Activated naive CD4-positive, alpha-beta T cell treated with anti-CD3 and anti-CD28 coated beads for 36 hours (primary cell): ENCODE data around the gene RPA1. TPM values are rescaled to one million over a fixed set of nuclear protein-coding genes. Genes with fewer than 3 reads are reported as not detected.

Experiments used
- CTCF ChIA-PET: fragments of 350-600 bp; sonication (Branson Sonifier 250); formaldehyde crosslinking; loops from one replicate; lab custom pipeline; 2021; ENCODE audit warnings: antibody characterized with exemption; lab: Charles Lee
- DNase-seq: peaks from one replicate; pipeline ENCODE4 v3.0.0-alpha.2; 2020
- H3K27ac Mint-ChIP-seq: one replicate; pipeline ENCODE4 v1.8.0; 2021; ENCODE audit warnings: mild to moderate bottlenecking, mixed read lengths
- H3K27me3 Mint-ChIP-seq: one replicate; pipeline ENCODE4 v1.8.0; 2021; ENCODE audit warnings: low read depth, mixed read lengths
- H3K36me3 Mint-ChIP-seq: one replicate; pipeline ENCODE4 v1.8.0; 2021; ENCODE audit warnings: low read depth, mixed read lengths
- H3K4me1 Mint-ChIP-seq: one replicate; pipeline ENCODE4 v1.8.0; 2021; ENCODE audit warnings: low read depth, mixed read lengths
- H3K4me3 Mint-ChIP-seq: one replicate; pipeline ENCODE4 v1.8.0; 2021; ENCODE audit warnings: mild to moderate bottlenecking, moderate library complexity, mixed read lengths
- H3K9me3 Mint-ChIP-seq: one replicate; pipeline ENCODE4 v1.8.0; 2021; ENCODE audit warnings: mixed read lengths
- intact Hi-C: fragments of 100-400 bp; cut with micrococcal nuclease; formaldehyde crosslinking; loops from one replicate; pipeline ENCODE4 v1.15.1; 2023
- total RNA-seq, 2 experiments: library from RNA; stranded (reverse); gene quantifications; one replicate each; pipeline ENCODE4 v1.2.3, GENCODE V29; 2021

The RPA1 gene
- total RNA-seq, 2 experiments from 2014 or later = 177 to 188 TPM

GRCh38 chr17:1916963-1917715 lies 87.3 kb downstream of the RPA1 start:
- intact Hi-C loops = no loop called here
- Mint-ChIP-seq H3K4me1 (no peaks in the 10 kb centered on the region), H3K27me3 (peaks cover 5% of the 10 kb centered on the region), H3K4me3 (no peak overlapping the region), H3K27ac (no peak overlapping the region), H3K9me3 (no peaks in the 10 kb centered on the region), H3K36me3 (no peaks in the 10 kb centered on the region)
- DNase-seq = no peak
- CTCF ChIA-PET = interaction anchor here (0.6 kb wide), 1 partner anchor 834 kb away, joined by 3 read pairs; no protein-coding TSS in a partner anchor

- intact Hi-C loops = no loop called here
- Mint-ChIP-seq H3K27me3 (peaks cover 2% of the 10 kb centered on the region), H3K4me3 (no peak overlapping the region)
These were observed 88.7 kb downstream of the RPA1 start for GRCh38 chr17:1918346-1919162.

GRCh38 chr17:1919201-1919600 lies 89.4 kb downstream of the RPA1 start:
- DNase-seq = no peak
- Mint-ChIP-seq H3K4me1 (no peaks in the 10 kb centered on the region), H3K36me3 (no peaks in the 10 kb centered on the region), H3K27ac (no peak overlapping the region), H3K9me3 (no peaks in the 10 kb centered on the region), H3K27me3 (peaks cover 2% of the 10 kb centered on the region), H3K4me3 (no peak overlapping the region)
- intact Hi-C loops = no loop called here
- CTCF ChIA-PET = interaction anchor here (0.8 to 1.0 kb wide), 2 partner anchors 269 to 354 kb away, joined by 3 read pairs; partner anchors contain the start of gene RILP

More at GRCh38 chr17:1918346-1919162, 88.7 kb downstream of the RPA1 start:
- no peaks in the 10 kb centered on the region for H3K4me1 Mint-ChIP-seq
- no peaks in the 10 kb centered on the region for H3K9me3 Mint-ChIP-seq
- CTCF ChIA-PET = interaction anchor here (0.8 to 1.0 kb wide), 2 partner anchors 269 to 355 kb away, joined by 3 read pairs; partner anchors contain the start of gene RILP
- no peak overlapping the region for H3K27ac Mint-ChIP-seq
- no peak for DNase-seq
- H3K36me3 Mint-ChIP-seq = no peaks in the 10 kb centered on the region

GRCh38 chr17:1920948-1921351 lies 91.1 kb downstream of the RPA1 start:
- Mint-ChIP-seq H3K27ac (no peak overlapping the region), H3K4me1 (no peaks in the 10 kb centered on the region), H3K27me3 (no peaks in the 10 kb centered on the region), H3K36me3 (no peaks in the 10 kb centered on the region), H3K4me3 (no peak overlapping the region), H3K9me3 (no peaks in the 10 kb centered on the region)
- intact Hi-C loops = no loop called here
- DNase-seq = no peak
- CTCF ChIA-PET = no interaction called here

- Mint-ChIP-seq H3K27me3 (no peaks in the 10 kb centered on the region), H3K4me3 (no peak overlapping the region), H3K27ac (no peak overlapping the region), H3K4me1 (no peaks in the 10 kb centered on the region), H3K9me3 (no peaks in the 10 kb centered on the region), H3K36me3 (no peaks in the 10 kb centered on the region)
- CTCF ChIA-PET = interaction anchor here (0.6 kb wide), 1 partner anchor 699 kb away, joined by 4 read pairs; no protein-coding TSS in a partner anchor
- DNase-seq = no peak
- intact Hi-C loops = no loop called here
These were observed 99.2 kb downstream of the RPA1 start for GRCh38 chr17:1928976-1929375.

DNA sequence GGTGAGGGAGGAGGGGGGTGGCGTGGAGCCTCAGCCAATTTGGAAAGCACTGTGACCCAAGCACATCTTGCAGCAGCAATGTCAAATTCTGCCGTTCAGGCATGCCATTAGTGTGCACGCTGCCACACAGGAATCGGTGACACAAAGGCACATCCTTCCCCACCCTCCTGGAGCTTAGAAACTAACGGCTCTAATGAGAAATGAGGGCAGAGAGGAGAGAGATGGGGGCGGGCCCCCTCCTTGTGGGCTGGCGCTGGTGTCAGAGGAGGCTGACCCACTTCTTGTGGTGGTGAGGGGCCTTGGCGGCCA lies 100.5 kb downstream of the RPA1 start:
- Mint-ChIP-seq H3K27me3 (no peaks in the 10 kb centered on the region), H3K27ac (no peak overlapping the region), H3K36me3 (no peaks in the 10 kb centered on the region), H3K4me1 (no peaks in the 10 kb centered on the region), H3K4me3 (no peak overlapping the region), H3K9me3 (no peaks in the 10 kb centered on the region)
- CTCF ChIA-PET = no interaction called here
- intact Hi-C loops = no loop called here
- DNase-seq = no peak

DNA sequence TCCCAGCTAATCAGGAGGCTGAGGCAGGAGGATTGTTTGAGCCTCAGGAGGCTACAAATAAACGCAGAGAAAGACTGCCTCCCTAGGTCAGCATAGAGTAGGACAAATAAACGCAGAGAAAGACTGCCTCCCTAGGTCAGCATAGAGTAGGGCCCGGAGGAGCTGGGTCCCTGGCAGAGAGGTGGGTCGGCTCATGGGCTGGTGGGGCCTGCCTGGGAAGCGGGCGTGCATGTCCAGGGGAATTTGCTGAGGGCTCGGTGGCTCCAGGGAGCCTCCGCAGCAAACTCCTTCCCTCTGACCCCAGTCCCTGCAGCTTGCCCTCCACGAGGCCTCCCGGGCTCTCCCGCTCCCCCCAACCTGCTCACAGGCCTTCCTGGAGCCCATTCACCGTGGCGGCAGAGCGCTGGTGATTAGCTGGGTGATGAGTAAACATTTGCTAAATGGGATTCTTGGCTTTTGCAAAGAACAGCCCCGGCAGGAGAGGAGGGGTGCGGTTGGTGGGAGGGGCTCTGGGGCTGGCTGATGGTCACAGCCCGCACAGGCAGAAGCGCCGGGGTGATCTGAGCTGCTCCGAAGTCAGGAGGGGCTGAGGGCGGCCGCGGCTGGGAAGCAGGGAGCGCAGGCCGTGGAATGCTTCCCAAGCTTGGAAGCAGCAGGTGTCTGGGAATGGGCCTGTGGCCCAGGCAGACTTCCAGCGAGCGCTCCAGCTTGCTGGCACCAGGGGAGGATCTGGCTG lies 102.2 kb downstream of the RPA1 start:
- Mint-ChIP-seq H3K27me3 (no peaks in the 10 kb centered on the region), H3K4me1 (no peaks in the 10 kb centered on the region), H3K27ac (no peak overlapping the region), H3K4me3 (no peak overlapping the region), H3K9me3 (no peaks in the 10 kb centered on the region), H3K36me3 (no peaks in the 10 kb centered on the region)
- DNase-seq = no peak
- intact Hi-C loops = no loop called here
- CTCF ChIA-PET = no interaction called here

- intact Hi-C loops = no loop called here
- Mint-ChIP-seq H3K4me3 (no peak overlapping the region), H3K27me3 (no peaks in the 10 kb centered on the region), H3K27ac (no peak overlapping the region), H3K4me1 (no peaks in the 10 kb centered on the region), H3K9me3 (no peaks in the 10 kb centered on the region), H3K36me3 (no peaks in the 10 kb centered on the region)
- DNase-seq = no peak
- CTCF ChIA-PET = no interaction called here
These were observed 104.3 kb downstream of the RPA1 start for GRCh38 chr17:1933875-1934715.

DNA sequence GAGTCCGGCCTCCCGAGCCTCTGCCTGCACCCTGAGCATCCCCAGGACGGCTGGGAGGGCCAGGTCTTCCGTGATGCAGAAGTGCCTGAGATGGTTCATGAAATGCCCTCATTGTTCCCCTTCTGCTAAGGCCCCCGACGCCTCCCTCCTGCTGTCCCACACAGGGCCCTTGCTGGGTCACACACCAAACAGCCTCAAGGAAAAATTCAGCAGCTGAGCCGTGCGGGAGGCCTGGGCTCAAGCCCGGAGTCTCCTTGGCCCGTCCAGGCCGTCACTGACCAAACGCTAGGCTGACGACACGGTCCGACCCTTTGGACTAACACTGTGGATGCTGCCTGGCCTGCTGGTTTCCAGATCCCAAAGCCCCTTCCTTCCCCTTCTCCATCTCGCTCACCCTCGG lies 105.1 kb downstream of the RPA1 start:
- DNase-seq = no peak
- Mint-ChIP-seq H3K27me3 (no peaks in the 10 kb centered on the region), H3K36me3 (no peaks in the 10 kb centered on the region), H3K4me1 (no peaks in the 10 kb centered on the region), H3K9me3 (no peaks in the 10 kb centered on the region), H3K27ac (no peak overlapping the region), H3K4me3 (no peak overlapping the region)
- intact Hi-C loops = no loop called here
- CTCF ChIA-PET = interaction anchor here (0.6 kb wide), 1 partner anchor 214 kb away, joined by 3 read pairs; no protein-coding TSS in a partner anchor

GRCh38 chr17:1936766-1937165 lies 107.0 kb downstream of the RPA1 start:
- Mint-ChIP-seq H3K27me3 (no peaks in the 10 kb centered on the region), H3K36me3 (no peaks in the 10 kb centered on the region), H3K4me3 (no peak overlapping the region), H3K9me3 (no peaks in the 10 kb centered on the region), H3K27ac (no peak overlapping the region), H3K4me1 (no peaks in the 10 kb centered on the region)
- CTCF ChIA-PET = interaction anchor here (0.7 kb wide), 1 partner anchor 13 kb away, joined by 5 read pairs; no protein-coding TSS in a partner anchor
- intact Hi-C loops = no loop called here
- no peak for DNase-seq

- intact Hi-C loops = no loop called here
- no peaks in the 10 kb centered on the region for H3K36me3 Mint-ChIP-seq
- H3K27me3 Mint-ChIP-seq = no peaks in the 10 kb centered on the region
- no peak for DNase-seq
- CTCF ChIA-PET = interaction anchor here (0.7 kb wide), 1 partner anchor 13 kb away, joined by 5 read pairs; no protein-coding TSS in a partner anchor
- no peaks in the 10 kb centered on the region for H3K4me1 Mint-ChIP-seq
- no peak overlapping the region for H3K27ac Mint-ChIP-seq
- no peak overlapping the region for H3K4me3 Mint-ChIP-seq
- no peaks in the 10 kb centered on the region for H3K9me3 Mint-ChIP-seq
These were observed 107.7 kb downstream of the RPA1 start for GRCh38 chr17:1937461-1937860.
